ENCODE results near the gene GAB2. TPM values are rescaled to one million over a fixed set of nuclear protein-coding genes. Genes with fewer than 3 reads are reported as not detected.
"Not testable (repeated sequence)": the region's sequence is repeated elsewhere in the genome, so short reads cannot be mapped to it uniquely, and the experiment has no call there.

Gene GAB2
- polyA plus RNA-seq, 2 donors, result 6.2 to 6.6 TPM

- H3K27ac ChIP-seq (ENCODE audit: low read depth in 2 of 2, low read length in 1 of 2), result no peak overlapping the region
- H3K36me3 ChIP-seq (ENCODE audit: control insufficient read depth in 2 of 2, insufficient read depth in 2 of 2, low read length in 1 of 2), result no peaks in the 10 kb centered on the region
- H3K27me3 ChIP-seq (ENCODE audit: control insufficient read depth in 1 of 2, insufficient read depth in 2 of 2, low read length in 2 of 2), result no peaks in the 10 kb centered on the region
- WGBS, 2 donors, result 62 to 75% methylated on average over 2 of the region's 2 CpGs
- H3K4me1 ChIP-seq (ENCODE audit: control insufficient read depth in 2 of 2, insufficient read depth in 2 of 2, low read length in 1 of 2), result peaks cover 2 to 5% of the 10 kb centered on the region in 2 donors
- no peak overlapping the region for H3K4me3 ChIP-seq (ENCODE audit: low read depth in 1 of 2, low read length in 2 of 2)
- H3K9me3 ChIP-seq (ENCODE audit: control insufficient read depth in 2 of 2, insufficient read depth in 1 of 2, low read depth in 1 of 2, low read length in 1 of 2), result no peaks in the 10 kb centered on the region
Observed at GRCh38 chr11:78361228-78361627, 56.4 kb downstream of the GAB2 start.

GRCh38 chr11:78359921-78360320, 57.7 kb downstream of the GAB2 start:
- Histone ChIP-seq H3K4me3 (ENCODE audit: low read depth in 1 of 2, low read length in 2 of 2) (no peak overlapping the region), H3K36me3 (ENCODE audit: control insufficient read depth in 2 of 2, insufficient read depth in 2 of 2, low read length in 1 of 2) (no peaks in the 10 kb centered on the region), H3K27ac (ENCODE audit: low read depth in 2 of 2, low read length in 1 of 2) (no peak overlapping the region), H3K9me3 (ENCODE audit: control insufficient read depth in 2 of 2, insufficient read depth in 1 of 2, low read depth in 1 of 2, low read length in 1 of 2) (no peaks in the 10 kb centered on the region), H3K4me1 (ENCODE audit: control insufficient read depth in 2 of 2, insufficient read depth in 2 of 2, low read length in 1 of 2) (no peaks in the 10 kb centered on the region), H3K27me3 (ENCODE audit: control insufficient read depth in 1 of 2, insufficient read depth in 2 of 2, low read length in 2 of 2) (no peaks in the 10 kb centered on the region)
- WGBS, 2 donors, result 74 to 90% methylated on average over 3 of the region's 3 CpGs

- not testable (repeated sequence) for H3K27me3 ChIP-seq (ENCODE audit: control insufficient read depth in 1 of 2, insufficient read depth in 2 of 2, low read length in 2 of 2); H3K4me3 ChIP-seq (ENCODE audit: low read depth in 1 of 2, low read length in 2 of 2); H3K9me3 ChIP-seq (ENCODE audit: control insufficient read depth in 2 of 2, insufficient read depth in 1 of 2, low read depth in 1 of 2, low read length in 1 of 2); H3K36me3 ChIP-seq (ENCODE audit: control insufficient read depth in 2 of 2, insufficient read depth in 2 of 2, low read length in 1 of 2); H3K27ac ChIP-seq (ENCODE audit: low read depth in 2 of 2, low read length in 1 of 2); H3K4me1 ChIP-seq (ENCODE audit: control insufficient read depth in 2 of 2, insufficient read depth in 2 of 2, low read length in 1 of 2)
- WGBS, 2 donors, result 98 to 100% methylated on average over 2 of the region's 3 CpGs
Observed at GRCh38 chr11:78357924-78358323, 59.7 kb downstream of the GAB2 start.

GRCh38 chr11:78357425-78357824, 60.2 kb downstream of the GAB2 start:
- H3K4me1 ChIP-seq (ENCODE audit: control insufficient read depth in 2 of 2, insufficient read depth in 2 of 2, low read length in 1 of 2); H3K27ac ChIP-seq (ENCODE audit: low read depth in 2 of 2, low read length in 1 of 2); H3K9me3 ChIP-seq (ENCODE audit: control insufficient read depth in 2 of 2, insufficient read depth in 1 of 2, low read depth in 1 of 2, low read length in 1 of 2); H3K4me3 ChIP-seq (ENCODE audit: low read depth in 1 of 2, low read length in 2 of 2); H3K36me3 ChIP-seq (ENCODE audit: control insufficient read depth in 2 of 2, insufficient read depth in 2 of 2, low read length in 1 of 2); H3K27me3 ChIP-seq (ENCODE audit: control insufficient read depth in 1 of 2, insufficient read depth in 2 of 2, low read length in 2 of 2): not testable (repeated sequence)
- WGBS, 2 donors, result 90 to 93% methylated on average over 1 of the region's 1 CpG

GRCh38 chr11:78355742-78356141, 61.9 kb downstream of the GAB2 start:
- H3K9me3 ChIP-seq (ENCODE audit: control insufficient read depth in 2 of 2, insufficient read depth in 1 of 2, low read depth in 1 of 2, low read length in 1 of 2); H3K4me1 ChIP-seq (ENCODE audit: control insufficient read depth in 2 of 2, insufficient read depth in 2 of 2, low read length in 1 of 2): not testable (repeated sequence)

GRCh38 chr11:78355309-78355705, 62.3 kb downstream of the GAB2 start:
- Histone ChIP-seq H3K36me3 (ENCODE audit: control insufficient read depth in 2 of 2, insufficient read depth in 2 of 2, low read length in 1 of 2) (no peaks in the 10 kb centered on the region), H3K4me1 (ENCODE audit: control insufficient read depth in 2 of 2, insufficient read depth in 2 of 2, low read length in 1 of 2) (peaks cover 2 to 3% of the 10 kb centered on the region in 2 donors), H3K27ac (ENCODE audit: low read depth in 2 of 2, low read length in 1 of 2) (no peak overlapping the region), H3K9me3 (ENCODE audit: control insufficient read depth in 2 of 2, insufficient read depth in 1 of 2, low read depth in 1 of 2, low read length in 1 of 2) (no peaks in the 10 kb centered on the region), H3K27me3 (ENCODE audit: control insufficient read depth in 1 of 2, insufficient read depth in 2 of 2, low read length in 2 of 2) (no peaks in the 10 kb centered on the region), H3K4me3 (ENCODE audit: low read depth in 1 of 2, low read length in 2 of 2) (no peak overlapping the region)
- WGBS, 2 donors, result 87 to 88% methylated on average over 6 of the region's 6 CpGs

More at GRCh38 chr11:78355742-78356141, 61.9 kb downstream of the GAB2 start:
- H3K36me3 ChIP-seq (ENCODE audit: control insufficient read depth in 2 of 2, insufficient read depth in 2 of 2, low read length in 1 of 2); H3K27me3 ChIP-seq (ENCODE audit: control insufficient read depth in 1 of 2, insufficient read depth in 2 of 2, low read length in 2 of 2); H3K27ac ChIP-seq (ENCODE audit: low read depth in 2 of 2, low read length in 1 of 2); H3K4me3 ChIP-seq (ENCODE audit: low read depth in 1 of 2, low read length in 2 of 2): not testable (repeated sequence)
- 69 to 75% methylated on average over 3 of the region's 3 CpGs for WGBS, 2 donors

GRCh38 chr11:78354408-78355308, 63.0 kb downstream of the GAB2 start:
- no peak overlapping the region for H3K27ac ChIP-seq (ENCODE audit: low read depth in 2 of 2, low read length in 1 of 2)
- no peaks in the 10 kb centered on the region for H3K27me3 ChIP-seq (ENCODE audit: control insufficient read depth in 1 of 2, insufficient read depth in 2 of 2, low read length in 2 of 2)
- H3K4me1 ChIP-seq (ENCODE audit: control insufficient read depth in 2 of 2, insufficient read depth in 2 of 2, low read length in 1 of 2), result peaks cover 2 to 3% of the 10 kb centered on the region in 2 donors
- 75 to 83% methylated on average over 7 of the region's 7 CpGs for WGBS, 2 donors
- H3K4me3 ChIP-seq (ENCODE audit: low read depth in 1 of 2, low read length in 2 of 2), result no peak overlapping the region
- H3K9me3 ChIP-seq (ENCODE audit: control insufficient read depth in 2 of 2, insufficient read depth in 1 of 2, low read depth in 1 of 2, low read length in 1 of 2), result no peaks in the 10 kb centered on the region
- no peaks in the 10 kb centered on the region for H3K36me3 ChIP-seq (ENCODE audit: control insufficient read depth in 2 of 2, insufficient read depth in 2 of 2, low read length in 1 of 2)

- Histone ChIP-seq H3K4me3 (ENCODE audit: low read depth in 1 of 2, low read length in 2 of 2) (no peak overlapping the region), H3K9me3 (ENCODE audit: control insufficient read depth in 2 of 2, insufficient read depth in 1 of 2, low read depth in 1 of 2, low read length in 1 of 2) (no peaks in the 10 kb centered on the region), H3K36me3 (ENCODE audit: control insufficient read depth in 2 of 2, insufficient read depth in 2 of 2, low read length in 1 of 2) (no peaks in the 10 kb centered on the region), H3K4me1 (ENCODE audit: control insufficient read depth in 2 of 2, insufficient read depth in 2 of 2, low read length in 1 of 2) (peaks cover 2 to 5% of the 10 kb centered on the region in 2 donors), H3K27ac (ENCODE audit: low read depth in 2 of 2, low read length in 1 of 2) (no peak overlapping the region), H3K27me3 (ENCODE audit: control insufficient read depth in 1 of 2, insufficient read depth in 2 of 2, low read length in 2 of 2) (no peaks in the 10 kb centered on the region)
- WGBS, 2 donors, result 91 to 93% methylated on average over 14 of the region's 14 CpGs
Observed at GRCh38 chr11:78351979-78352841, 65.4 kb downstream of the GAB2 start.

- H3K4me3 ChIP-seq (ENCODE audit: low read depth in 1 of 2, low read length in 2 of 2), result no peak overlapping the region
- H3K4me1 ChIP-seq (ENCODE audit: control insufficient read depth in 2 of 2, insufficient read depth in 2 of 2, low read length in 1 of 2), result peaks cover 2 to 5% of the 10 kb centered on the region in 2 donors
- H3K27me3 ChIP-seq (ENCODE audit: control insufficient read depth in 1 of 2, insufficient read depth in 2 of 2, low read length in 2 of 2), result no peaks in the 10 kb centered on the region
- H3K27ac ChIP-seq (ENCODE audit: low read depth in 2 of 2, low read length in 1 of 2), result peak overlapping the region; percentile 64 to 83
- no peaks in the 10 kb centered on the region for H3K9me3 ChIP-seq (ENCODE audit: control insufficient read depth in 2 of 2, insufficient read depth in 1 of 2, low read depth in 1 of 2, low read length in 1 of 2)
- 60 to 67% methylated on average over 3 of the region's 3 CpGs for WGBS, 2 donors
- no peaks in the 10 kb centered on the region for H3K36me3 ChIP-seq (ENCODE audit: control insufficient read depth in 2 of 2, insufficient read depth in 2 of 2, low read length in 1 of 2)
Observed at GRCh38 chr11:78351193-78351592, 66.4 kb downstream of the GAB2 start.
